Measurements from ENCODE around the gene SPC24. TPM values are rescaled to one million over a fixed set of nuclear protein-coding genes. Genes with fewer than 3 reads are reported as not detected.

Gene SPC24, protein sequence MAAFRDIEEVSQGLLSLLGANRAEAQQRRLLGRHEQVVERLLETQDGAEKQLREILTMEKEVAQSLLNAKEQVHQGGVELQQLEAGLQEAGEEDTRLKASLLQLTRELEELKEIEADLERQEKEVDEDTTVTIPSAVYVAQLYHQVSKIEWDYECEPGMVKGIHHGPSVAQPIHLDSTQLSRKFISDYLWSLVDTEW
- 61.8 TPM for polyA plus RNA-seq (2012; ENCODE audit: insufficient read depth, insufficient read length)

DNA sequence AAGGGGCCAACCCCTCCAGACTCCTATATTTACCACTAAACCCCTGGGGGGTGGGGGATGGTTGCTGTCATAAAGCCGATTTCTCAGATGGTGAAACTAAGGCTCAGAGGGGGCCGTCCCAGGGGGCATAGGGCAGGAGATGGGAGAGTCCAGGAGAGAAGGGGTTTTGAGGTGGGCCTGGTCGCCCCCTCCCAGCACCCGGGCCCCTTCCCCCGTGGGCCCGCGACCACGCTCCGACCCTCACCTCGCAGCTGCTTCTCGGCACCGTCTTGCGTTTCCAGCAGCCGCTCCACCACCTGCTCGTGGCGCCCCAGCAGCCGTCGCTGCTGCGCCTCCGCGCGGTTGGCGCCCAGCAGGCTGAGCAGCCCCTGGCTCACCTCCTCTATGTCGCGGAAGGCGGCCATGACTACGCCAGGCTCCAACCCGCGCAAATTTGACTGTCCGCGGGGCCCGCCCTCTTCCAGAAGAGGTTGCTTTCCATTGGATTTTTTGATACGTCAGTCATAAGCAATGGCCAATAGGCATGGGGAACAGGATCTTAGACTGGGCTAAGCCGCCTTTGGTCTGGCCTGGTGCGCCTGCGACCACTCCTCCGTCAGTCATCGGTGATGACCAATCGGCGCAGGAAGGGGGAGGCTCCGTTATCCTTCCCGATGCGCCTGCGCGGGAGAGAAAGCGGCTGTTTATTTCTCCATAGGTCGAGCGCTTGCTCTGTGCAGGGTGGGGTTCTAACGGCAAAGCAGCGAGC is at the start of gene SPC24:
Gene SPC24, minus strand, starts transcription at position 410 of the 748 bp plus-strand sequence. Its CDS starts 6 bp downstream, at position 404.
- DNase-seq (ENCODE audit: low read depth, low spot score), result peak; percentile 99
- peak within 1 kb of the TSS; percentile 96 for H3K4me3 ChIP-seq (ENCODE audit: low read length)

GRCh38 chr19:11204943-11205349 is 49.4 kb upstream of the SPC24 start:
- H3K4me3 ChIP-seq (ENCODE audit: low read length), result no peak overlapping the region
- DNase-seq (ENCODE audit: low read depth, low spot score), result no peak

GRCh38 chr19:11204076-11204602 is 48.6 kb upstream of the SPC24 start:
- H3K4me3 ChIP-seq (ENCODE audit: low read length), result no peak overlapping the region
- no peak for DNase-seq (ENCODE audit: low read depth, low spot score)

DNA sequence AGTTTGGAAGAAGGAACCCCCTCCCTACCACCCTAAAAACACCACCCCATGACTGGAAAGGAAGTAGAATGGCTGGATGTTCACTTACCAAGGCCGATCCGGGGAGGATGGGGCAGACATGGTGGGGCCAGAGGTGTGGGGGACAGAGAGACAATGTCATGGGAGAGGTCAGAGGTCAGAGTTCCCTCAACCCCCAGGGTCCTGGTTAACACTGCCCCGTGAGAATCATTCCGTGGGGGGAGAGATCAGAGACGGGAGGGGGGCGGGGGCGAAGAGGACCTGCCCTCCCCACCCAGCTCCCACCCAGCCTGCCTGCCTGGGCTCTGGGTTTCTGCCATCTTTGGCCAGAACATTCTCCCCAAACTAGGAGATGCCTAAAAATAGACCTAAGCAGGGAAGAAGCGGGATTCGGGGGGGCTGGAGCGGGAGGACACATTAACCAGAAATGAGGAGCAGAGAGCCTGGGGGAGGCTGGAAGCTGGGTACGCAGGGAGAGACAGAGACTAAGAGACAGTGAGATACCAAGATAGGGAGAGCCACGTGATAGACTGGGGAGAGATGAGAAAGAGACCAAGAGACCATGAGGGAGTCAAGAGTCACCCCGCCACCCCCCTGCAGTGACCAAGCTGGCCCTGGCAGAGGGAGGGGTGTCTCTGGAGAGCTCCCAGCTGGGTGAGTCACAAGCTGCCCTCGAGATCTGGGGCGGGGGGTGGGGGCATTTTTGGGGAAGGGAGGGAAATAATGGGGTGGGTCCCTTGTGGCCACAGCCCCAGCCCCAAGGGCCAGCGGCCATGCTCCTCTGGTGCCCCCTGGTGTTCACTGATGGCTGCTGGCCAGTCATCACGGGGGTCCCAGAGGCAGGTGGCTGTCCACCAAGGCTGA is 47.9 kb upstream of the SPC24 start:
- DNase-seq (ENCODE audit: low read depth, low spot score), result no peak
- no peak overlapping the region for H3K4me3 ChIP-seq (ENCODE audit: low read length)

DNA sequence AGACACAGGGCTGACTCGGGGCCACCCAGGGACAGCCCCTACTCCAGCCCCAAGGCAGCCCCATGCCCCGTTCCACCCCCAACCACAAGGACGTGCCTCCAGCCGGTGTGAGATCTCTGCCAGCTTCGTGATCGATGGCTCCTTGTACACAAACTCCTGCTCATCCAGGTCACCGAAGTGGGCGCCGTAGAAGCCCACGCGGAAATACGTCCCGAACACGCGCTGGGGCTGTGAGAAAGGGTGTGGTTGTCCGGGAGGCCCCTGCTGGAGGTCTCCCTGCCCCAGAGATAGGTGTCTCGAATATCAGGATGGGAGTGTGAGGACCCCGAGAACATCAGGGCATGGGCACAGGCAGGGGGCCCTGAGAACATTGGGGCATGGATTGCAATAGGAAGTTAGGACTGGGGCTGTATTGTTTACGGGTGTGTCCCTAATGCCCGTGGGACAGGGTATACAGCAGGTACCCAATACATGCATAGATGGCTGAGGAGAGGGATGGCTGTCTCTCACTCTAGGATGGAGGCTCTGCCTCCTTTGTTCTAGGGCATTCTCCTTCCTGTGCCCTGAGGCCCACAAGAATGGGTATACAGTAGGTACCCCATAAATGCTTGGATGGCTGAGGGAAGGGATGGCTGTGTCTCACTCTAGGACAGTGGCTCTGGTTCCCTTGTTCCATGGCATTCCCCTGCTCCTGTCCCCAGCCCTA is 47.1 kb upstream of the SPC24 start:
- no peak overlapping the region for H3K4me3 ChIP-seq (ENCODE audit: low read length)
- DNase-seq (ENCODE audit: low read depth, low spot score), result no peak

DNA sequence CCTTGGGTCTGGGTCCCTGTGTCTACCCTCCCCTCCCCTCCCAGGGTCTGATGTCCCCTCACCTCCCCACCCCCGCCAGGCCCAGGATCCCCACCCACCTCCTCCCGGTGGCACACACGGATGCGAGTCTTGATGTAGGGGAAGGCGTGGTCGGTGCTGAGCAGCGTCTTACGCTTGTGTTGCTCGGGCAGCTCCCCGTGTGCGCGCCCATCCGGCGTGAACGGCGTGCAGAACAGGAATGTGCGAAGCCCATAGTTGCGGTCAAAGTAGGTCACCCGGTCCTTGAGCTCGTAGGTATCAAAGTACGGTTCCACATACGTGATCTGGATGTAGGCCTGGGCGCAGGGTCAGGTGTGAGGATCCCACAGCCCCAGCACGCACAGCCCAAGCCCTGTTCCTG is 46.2 kb upstream of the SPC24 start:
- no peak for DNase-seq (ENCODE audit: low read depth, low spot score)
- no peak overlapping the region for H3K4me3 ChIP-seq (ENCODE audit: low read length)

DNA sequence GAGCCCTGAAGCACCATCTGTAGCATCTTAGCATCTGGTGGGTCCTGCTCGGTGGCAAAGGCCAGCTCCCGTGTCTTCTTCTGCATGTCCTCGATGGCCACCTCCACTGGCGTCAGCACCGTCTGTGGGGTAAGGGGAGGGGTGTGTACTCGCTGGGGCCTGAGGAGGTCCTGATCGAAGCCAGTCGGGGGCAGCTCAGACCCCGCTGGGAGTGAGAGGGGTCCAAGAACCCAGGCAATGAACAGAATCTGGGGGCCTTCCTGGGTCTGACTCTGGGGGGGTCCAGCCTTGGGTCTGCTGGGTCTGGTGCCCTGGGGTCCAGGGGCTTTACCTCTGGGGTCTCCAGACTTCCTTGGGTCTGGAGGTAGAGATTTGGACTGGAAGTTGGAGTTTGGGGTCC is 45.3 kb upstream of the SPC24 start:
- DNase-seq (ENCODE audit: low read depth, low spot score), result no peak
- H3K4me3 ChIP-seq (ENCODE audit: low read length), result no peak overlapping the region

DNA sequence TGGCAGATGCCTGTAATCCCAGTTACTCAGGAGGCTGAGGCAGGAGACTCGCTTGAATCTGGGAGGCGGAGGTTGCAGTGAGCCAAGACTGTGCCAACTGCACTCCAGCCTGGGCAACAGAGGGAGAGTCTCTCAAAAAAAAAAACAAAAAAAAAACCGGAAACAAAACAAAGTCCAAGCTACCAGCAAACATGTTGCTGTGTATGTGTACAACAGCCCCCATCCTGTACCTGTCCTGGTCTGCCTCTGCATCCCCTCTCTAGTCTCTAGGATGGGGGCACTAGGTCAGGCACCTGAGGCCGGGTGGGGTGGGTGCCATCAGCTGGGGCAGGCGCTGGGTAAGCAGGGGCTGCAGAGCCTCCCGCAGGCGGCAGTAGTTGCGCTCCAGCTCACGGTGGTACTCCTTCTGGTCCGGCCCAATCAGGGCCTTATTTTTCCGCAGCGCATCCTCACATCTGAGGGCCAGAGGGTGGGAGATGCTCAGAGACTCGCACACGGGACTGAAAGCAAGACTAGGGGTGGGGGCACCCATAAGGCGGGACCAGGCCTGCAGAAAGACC is 44.5 kb upstream of the SPC24 start:
- H3K4me3 ChIP-seq (ENCODE audit: low read length), result no peak overlapping the region
- DNase-seq (ENCODE audit: low read depth, low spot score), result no peak

DNA sequence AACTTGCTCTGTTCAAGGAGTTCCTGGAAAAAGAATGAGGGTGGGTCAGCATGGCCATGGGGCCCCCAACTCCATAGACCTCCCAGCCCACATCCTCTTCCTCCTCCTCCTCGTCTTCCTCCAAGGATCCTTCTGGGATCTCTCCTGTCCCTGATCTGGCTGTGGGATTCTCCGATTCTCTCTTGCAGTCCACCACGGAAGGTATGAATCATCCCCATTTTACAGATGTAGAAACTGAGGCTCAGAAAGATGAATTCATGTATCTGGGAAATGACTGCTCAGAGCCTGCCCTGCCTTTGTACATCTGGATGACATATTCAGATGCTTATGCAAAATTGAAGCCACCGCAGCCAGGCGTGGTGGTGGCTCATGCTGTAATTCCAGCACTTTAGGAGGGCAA is 43.9 kb upstream of the SPC24 start:
- DNase-seq (ENCODE audit: low read depth, low spot score), result no peak
- no peak overlapping the region for H3K4me3 ChIP-seq (ENCODE audit: low read length)

GRCh38 chr19:11198769-11199424 is 43.3 kb upstream of the SPC24 start:
- no peak for DNase-seq (ENCODE audit: low read depth, low spot score)
- no peak overlapping the region for H3K4me3 ChIP-seq (ENCODE audit: low read length)

DNA sequence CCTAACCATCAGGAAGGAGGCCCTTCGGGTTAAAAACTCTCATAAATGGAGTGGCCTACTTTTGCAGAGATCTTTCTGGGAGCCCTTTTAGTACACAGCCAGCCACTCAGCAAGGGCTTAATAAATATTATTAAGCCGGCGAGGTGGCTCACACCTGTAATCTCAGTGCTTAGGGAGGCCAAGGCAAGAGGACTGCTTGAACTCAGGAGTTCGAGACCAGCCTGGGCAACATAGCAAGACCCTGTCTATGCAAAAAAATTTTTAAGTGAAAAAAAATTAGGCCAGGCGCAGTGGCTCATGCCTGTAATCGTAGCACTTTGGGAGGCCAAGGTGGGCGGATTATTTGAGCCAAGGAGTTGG is 42.6 kb upstream of the SPC24 start:
- no peak for DNase-seq (ENCODE audit: low read depth, low spot score)

DNA sequence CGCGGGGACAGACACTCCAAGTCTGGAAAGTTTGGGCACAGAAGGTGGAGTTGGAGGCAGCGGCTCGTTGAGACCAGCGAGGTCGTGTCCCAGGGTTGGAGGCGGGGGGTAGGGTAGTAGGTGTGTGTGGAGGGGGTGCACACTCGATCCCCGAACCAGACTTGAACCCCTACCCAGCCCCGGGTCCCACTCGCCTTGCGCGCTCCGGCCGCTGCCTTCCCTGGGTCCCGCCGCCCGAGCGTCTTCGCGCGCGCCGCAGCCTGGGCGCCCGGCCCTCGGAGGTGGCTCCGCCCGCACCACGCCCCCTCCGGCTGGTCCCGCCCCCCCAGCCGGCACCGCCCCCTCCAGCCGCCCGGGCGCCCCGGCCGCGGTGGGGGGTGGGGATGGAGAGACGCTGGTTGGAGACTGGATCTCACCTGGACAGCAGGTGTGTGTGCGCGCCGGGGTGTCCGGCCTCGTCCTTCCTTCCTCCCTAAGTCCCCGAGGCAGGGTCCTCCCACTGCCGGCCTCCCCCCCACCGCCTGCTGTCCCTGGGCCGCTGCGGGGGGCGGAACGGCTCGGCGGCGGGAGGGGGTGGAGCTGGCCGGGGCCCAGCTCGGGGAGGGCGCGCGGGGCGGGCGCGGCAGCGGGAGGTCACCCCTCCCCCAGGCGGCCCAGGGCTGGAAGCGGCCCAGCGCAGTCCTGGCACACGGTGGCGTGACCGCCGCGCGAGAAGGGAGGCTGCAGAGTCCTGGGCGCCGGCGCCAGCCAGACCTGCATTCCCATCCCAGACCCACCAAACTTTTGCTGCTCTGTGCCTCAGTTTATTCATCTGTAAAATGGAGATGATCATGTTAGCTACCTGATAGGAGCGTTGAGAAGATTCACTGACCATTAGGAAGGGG is 42.0 kb upstream of the SPC24 start, which contains the start of gene KANK2:
Gene KANK2, minus strand, starts transcription at position 255 of the 884 bp plus-strand sequence. CDS start 3,034 bp downstream, outside the sequence.
- no peak for DNase-seq (ENCODE audit: low read depth, low spot score)
- peak within 1 kb of the TSS; percentile 62 for H3K4me3 ChIP-seq (ENCODE audit: low read length)

More for the DNA sequence above, 42.6 kb upstream of the SPC24 start:
- H3K4me3 ChIP-seq (ENCODE audit: low read length), result peak overlapping the region; percentile 26; the same call in 1 of the 2 replicates

- DNase-seq (ENCODE audit: low read depth, low spot score), result no peak
- peak overlapping the region; percentile 62 for H3K4me3 ChIP-seq (ENCODE audit: low read length)
Observed at GRCh38 chr19:11196406-11197287, 41.1 kb upstream of the SPC24 start.

DNA sequence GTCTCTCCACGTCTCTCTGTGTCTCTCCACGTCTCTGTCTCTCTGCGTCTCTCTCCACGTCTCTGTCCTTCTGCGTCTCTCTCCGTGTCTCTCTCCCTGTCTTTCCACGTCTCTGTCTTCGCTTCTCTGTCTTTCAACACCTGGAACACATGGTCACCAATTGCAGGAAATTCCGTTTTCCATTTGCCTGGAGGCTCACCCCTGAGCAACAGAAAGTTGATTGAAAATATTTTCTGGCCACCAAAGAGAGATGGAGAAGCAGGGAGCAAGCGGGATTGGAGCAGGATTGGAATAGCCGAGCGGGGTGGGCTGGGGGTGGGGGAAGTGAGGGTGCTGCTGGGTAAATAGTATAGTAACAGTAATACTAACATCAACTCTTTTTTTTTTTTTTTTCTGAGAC is 40.1 kb upstream of the SPC24 start:
- H3K4me3 ChIP-seq (ENCODE audit: low read length), result no peak overlapping the region

DNA sequence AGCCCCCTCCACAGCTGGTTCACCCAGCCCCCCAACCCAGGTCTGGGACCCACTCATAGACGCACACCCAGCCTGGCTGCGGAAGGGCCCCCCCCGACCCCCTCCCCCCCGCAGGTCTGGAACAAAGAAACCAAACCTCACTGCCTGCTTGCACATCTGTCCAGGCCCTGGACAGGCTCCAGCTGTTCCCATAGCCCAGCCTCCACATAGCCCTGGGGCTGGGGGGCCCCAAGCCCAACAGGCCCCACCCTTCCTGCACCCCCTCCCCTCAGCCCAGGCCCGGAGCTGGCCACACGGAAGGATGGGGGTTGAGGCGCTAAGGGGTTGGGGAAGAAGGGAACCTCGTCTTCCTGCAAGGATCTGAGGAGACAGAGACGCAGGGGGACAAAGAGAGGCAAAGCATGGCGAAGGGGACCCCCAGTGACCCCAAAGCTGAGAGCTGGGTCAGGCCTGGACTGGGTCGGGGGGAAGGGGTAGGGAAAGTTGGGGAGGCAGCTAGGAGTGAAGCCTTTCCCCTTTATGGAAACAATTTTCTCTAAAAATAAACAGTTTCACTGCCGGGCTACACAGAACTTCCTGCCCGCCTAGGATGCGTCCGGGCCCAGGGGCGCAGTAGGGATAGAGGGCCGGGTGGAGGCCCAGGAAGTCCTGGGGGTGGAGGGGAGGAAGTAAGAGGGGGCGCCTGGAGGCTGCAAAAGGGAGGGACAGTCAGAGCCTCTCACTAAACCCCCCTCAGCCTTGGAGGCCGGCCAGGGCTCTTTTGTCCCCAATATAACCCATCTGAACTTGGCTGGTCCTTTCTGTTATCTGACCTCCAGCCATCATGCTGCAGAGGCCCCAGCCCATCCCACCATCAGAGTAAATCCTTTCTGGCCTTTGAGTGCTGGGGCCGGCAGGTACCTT is 39.3 kb upstream of the SPC24 start:
- no peak overlapping the region for H3K4me3 ChIP-seq (ENCODE audit: low read length)
- no peak for DNase-seq (ENCODE audit: low read depth, low spot score)

More for the DNA sequence above, 40.1 kb upstream of the SPC24 start:
- DNase-seq (ENCODE audit: low read depth, low spot score), result no peak
